ENCODE measurements around the gene PVR. TPM values are rescaled to one million over a fixed set of nuclear protein-coding genes. Genes with fewer than 3 reads are reported as not detected.
"Not testable (repeated sequence)": the region's sequence is repeated elsewhere in the genome, so short reads cannot be mapped to it uniquely, and the experiment has no call there.

PVR gene
- total and polyA plus RNA-seq, 5 experiments from 2014 or later, result 0.11 to 3.8 (median 1.4) TPM

- Mint-ChIP-seq H3K27me3 (peaks cover 0 to 6% (median 0%) of the 10 kb centered on the region in 5 donors), H3K9me3 (no peaks in the 10 kb centered on the region), H3K27ac (no peak overlapping the region), H3K4me1 (peaks cover 5 to 20% (median 18%) of the 10 kb centered on the region in 4 donors), H3K36me3 (no peaks in the 10 kb centered on the region), H3K4me3 (peak overlapping the region in 1 of 10 donors; percentile 54)
- no peak for DNase-seq
- no peak for ATAC-seq
- POLR2A ChIA-PET, result no interaction called here
These were observed 35.3 kb upstream of the PVR start for GRCh38 chr19:44608391-44608821.

DNA sequence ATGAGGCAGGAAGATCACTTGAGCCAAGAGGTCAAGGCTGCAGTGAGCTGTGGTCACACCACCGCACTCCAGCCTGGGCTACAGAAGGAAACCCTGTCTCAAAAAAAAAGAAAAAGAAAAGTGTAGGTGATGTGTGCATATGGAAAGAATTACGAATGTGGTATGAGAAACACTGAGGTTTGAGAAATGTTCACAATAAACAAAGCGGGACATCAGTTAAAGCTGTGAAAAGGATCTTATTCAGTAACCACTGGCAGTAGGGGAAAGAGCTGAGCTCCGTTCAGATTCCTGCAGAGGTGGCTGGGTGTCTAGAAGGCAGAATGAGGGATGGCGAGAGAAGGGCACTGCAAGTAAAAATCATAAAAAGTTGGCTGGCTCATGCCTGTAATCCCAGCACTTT lies 34.5 kb upstream of the PVR start:
- H3K36me3 Mint-ChIP-seq, result no peaks in the 10 kb centered on the region
- peaks cover 5 to 20% (median 18%) of the 10 kb centered on the region in 4 donors for H3K4me1 Mint-ChIP-seq
- no peaks in the 10 kb centered on the region for H3K9me3 Mint-ChIP-seq
- no peak overlapping the region for H3K27ac Mint-ChIP-seq
- ATAC-seq (no peak), DNase-seq (no peak)
- no peak overlapping the region for H3K4me3 Mint-ChIP-seq
- POLR2A ChIA-PET, result interaction anchor here (0.7 kb wide), 1 partner anchor 11 kb away, joined by 3 read pairs; no protein-coding TSS in a partner anchor
- peaks cover 0 to 4% (median 0%) of the 10 kb centered on the region in 5 donors for H3K27me3 Mint-ChIP-seq

DNA sequence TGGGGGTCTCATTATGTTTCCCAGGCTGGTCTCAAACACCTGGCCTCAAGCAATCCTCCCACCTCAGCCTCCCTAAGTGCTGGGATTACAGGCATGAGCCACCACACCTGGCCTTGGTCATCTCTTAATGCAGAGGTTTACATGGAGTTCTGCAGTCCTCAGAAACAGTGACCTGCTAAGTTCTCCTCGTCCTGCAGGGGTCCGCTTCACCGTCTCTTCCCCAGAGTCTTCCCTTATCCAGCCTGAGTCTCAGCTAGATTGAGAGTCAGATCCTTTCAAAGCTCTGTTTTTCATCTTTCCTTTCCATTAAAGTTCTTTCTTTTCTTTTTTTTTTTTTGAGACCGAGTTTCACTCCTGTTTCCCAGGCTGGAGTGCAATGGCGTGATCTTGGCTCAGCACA lies 33.2 kb upstream of the PVR start:
- H3K36me3 Mint-ChIP-seq, ATAC-seq, H3K9me3 Mint-ChIP-seq, POLR2A ChIA-PET, H3K27me3 Mint-ChIP-seq, DNase-seq, H3K4me3 Mint-ChIP-seq: not testable (repeated sequence)
- H3K27ac Mint-ChIP-seq, result peak overlapping the region in 1 of 10 donors; percentile 13
- H3K4me1 Mint-ChIP-seq, result peaks cover 5 to 20% (median 18%) of the 10 kb centered on the region in 4 donors

- ATAC-seq, result no peak
- Mint-ChIP-seq H3K36me3 (no peaks in the 10 kb centered on the region), H3K27me3 (peaks cover 0 to 2% (median 0%) of the 10 kb centered on the region in 5 donors), H3K9me3 (no peaks in the 10 kb centered on the region), H3K4me3 (no peak overlapping the region), H3K27ac (no peak overlapping the region), H3K4me1 (peaks cover 5 to 16% (median 12%) of the 10 kb centered on the region in 4 donors)
- POLR2A ChIA-PET, result no interaction called here
- no peak for DNase-seq
These were observed 31.9 kb upstream of the PVR start for GRCh38 chr19:44611812-44612295.

GRCh38 chr19:44613295-44614178 lies 30.2 kb upstream of the PVR start, which contains the start of gene IGSF23:
IGSF23 (plus strand) TSS chr19:44613563; CDS start chr19:44613646, 83 bp downstream.
- Mint-ChIP-seq H3K36me3 (no peaks in the 10 kb centered on the region), H3K27ac (peak within 1 kb of the TSS in 1 of 10 donors; percentile 72), H3K9me3 (no peaks in the 10 kb centered on the region), H3K4me1 (peaks cover 0 to 2% (median 0%) of the 10 kb centered on the region in 4 donors), H3K4me3 (no peak within 1 kb of the TSS), H3K27me3 (peaks cover 0 to 2% (median 0%) of the 10 kb centered on the region in 5 donors)
- DNase-seq (no peak), ATAC-seq (no peak)
- POLR2A ChIA-PET, result no interaction called here

DNA sequence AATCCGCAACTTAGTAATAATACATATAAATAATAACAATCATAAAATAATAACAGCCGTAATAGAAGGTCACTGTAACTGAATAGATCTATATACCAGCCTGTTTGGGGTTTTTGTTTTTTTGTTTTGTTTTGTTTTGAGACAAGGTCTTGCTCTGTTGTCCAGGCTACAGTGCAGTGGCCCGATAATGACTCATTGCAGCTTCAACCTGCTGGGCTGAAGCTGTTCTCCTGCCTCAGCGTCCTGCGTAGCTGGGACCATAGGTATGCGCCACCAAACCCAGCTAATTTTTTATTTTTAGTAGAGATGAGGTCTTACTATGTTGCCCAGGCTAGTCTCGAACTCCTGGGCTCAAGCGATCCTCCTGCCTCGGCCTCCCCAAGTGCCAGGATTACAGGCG lies 29.4 kb upstream of the PVR start:
- peaks cover 0 to 2% (median 0%) of the 10 kb centered on the region in 5 donors for H3K27me3 Mint-ChIP-seq
- no peaks in the 10 kb centered on the region for H3K9me3 Mint-ChIP-seq
- no peak overlapping the region for H3K4me3 Mint-ChIP-seq
- no peaks in the 10 kb centered on the region for H3K36me3 Mint-ChIP-seq
- H3K4me1 Mint-ChIP-seq, result peaks cover 0 to 1% (median 0%) of the 10 kb centered on the region in 4 donors
- no peak for ATAC-seq
- H3K27ac Mint-ChIP-seq, result no peak overlapping the region
- POLR2A ChIA-PET, result no interaction called here
- DNase-seq, result no peak

DNA sequence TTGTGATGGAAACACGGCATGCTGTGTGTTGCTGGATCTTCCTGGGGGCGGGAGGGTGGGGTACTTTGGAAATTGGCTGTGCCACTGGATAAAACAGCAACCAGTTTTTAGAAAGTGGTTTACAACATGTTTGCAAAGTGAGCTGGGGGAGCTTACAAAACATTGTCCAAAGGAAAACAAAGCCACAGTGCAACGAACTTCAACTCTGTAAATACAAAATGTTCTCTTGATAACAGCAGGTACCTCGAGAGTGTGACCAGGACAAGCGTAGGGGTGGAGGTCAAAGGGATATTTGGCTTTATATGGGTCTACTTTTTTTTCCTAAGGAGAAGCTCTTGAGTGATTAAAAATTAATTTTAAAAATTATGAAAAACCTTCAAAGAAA lies 27.9 kb upstream of the PVR start:
- no peak overlapping the region for H3K27ac Mint-ChIP-seq

DNA sequence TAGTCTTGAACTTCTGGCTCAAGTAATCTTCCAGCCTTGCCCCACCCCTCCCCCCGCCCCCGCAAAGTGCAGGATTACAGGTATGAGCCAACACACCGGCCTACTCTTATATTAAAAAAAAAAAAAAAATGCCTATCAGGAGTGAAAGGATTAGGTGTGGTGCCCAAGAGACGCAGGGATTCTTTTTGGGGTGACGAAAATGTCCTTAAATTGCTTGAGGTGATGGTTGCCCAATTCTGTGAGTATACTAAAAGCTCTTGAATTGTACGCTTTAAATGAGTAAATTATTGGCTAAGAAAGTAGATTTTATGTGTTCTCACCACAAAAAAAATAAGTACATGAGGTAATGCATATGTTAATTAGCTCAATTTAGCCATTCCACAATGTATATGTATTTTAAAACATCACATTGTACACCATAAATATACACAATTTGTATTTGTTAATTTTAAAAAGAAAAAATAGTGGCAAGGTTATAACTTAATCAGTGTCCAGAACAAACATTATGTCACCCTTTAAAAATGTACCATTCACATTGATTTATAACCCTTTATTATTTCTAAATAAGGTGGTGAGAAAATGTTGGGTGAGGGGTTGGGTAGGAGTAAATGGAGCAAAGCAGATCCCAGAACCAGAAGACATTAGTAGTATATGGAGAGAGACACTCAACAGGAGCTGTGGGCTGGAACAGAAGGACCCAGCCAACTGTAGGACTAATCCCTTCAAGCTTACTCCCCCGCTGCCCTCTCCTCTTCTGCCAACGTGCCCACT lies 26.4 kb upstream of the PVR start:
- Mint-ChIP-seq H3K9me3 (peaks cover 0 to 2% (median 0%) of the 10 kb centered on the region in 9 donors), H3K4me1 (no peaks in the 10 kb centered on the region), H3K27ac (no peak overlapping the region), H3K4me3 (no peak overlapping the region), H3K36me3 (no peaks in the 10 kb centered on the region), H3K27me3 (peaks cover 0 to 2% (median 0%) of the 10 kb centered on the region in 5 donors)
- DNase-seq (no peak), ATAC-seq (no peak)
- POLR2A ChIA-PET, result no interaction called here

More for the DNA sequence above, 27.9 kb upstream of the PVR start:
- DNase-seq (no peak), ATAC-seq (no peak)
- Mint-ChIP-seq H3K27me3 (peaks cover 0 to 2% (median 0%) of the 10 kb centered on the region in 5 donors), H3K4me3 (no peak overlapping the region), H3K9me3 (peaks cover 0 to 2% (median 0%) of the 10 kb centered on the region in 9 donors), H3K4me1 (no peaks in the 10 kb centered on the region), H3K36me3 (no peaks in the 10 kb centered on the region)
- POLR2A ChIA-PET, result no interaction called here

DNA sequence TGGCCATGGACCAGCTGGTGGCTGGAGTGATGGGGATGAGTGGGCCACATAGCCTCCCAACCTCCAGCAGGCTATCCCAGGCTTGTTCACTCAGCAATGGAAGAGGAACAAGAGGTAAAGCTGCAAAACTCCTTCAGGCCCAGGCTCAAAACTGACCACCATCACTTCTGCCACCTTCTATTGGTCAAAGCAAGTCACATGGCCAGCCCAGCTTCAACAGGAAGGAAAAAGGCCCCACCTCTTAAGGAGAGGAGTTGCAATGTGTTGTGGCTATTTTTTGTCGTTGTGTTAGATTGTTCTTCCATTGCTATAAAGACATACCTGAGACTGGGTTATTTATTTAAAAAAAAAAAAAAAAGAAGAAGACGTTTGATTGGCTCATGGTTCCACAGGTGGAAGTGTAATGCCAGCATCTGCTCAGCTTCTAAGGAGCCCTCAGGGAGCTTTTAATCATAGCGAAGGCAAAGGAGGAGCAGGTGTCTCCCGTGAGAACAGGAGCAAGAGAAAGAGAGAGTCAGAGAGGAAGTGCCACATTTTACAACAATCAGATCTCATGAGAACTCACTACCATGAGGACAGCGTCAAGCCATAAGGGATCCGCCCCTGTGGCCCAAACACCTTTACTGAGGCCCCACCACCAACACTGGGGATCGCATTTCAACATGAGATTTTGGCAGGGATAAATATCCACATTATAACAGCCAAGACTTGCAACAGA lies 24.9 kb upstream of the PVR start:
- Mint-ChIP-seq H3K9me3 (peaks cover 0 to 5% (median 0%) of the 10 kb centered on the region in 9 donors), H3K4me1 (no peaks in the 10 kb centered on the region), H3K36me3 (no peaks in the 10 kb centered on the region), H3K27ac (no peak overlapping the region), H3K4me3 (no peak overlapping the region), H3K27me3 (no peaks in the 10 kb centered on the region)
- ATAC-seq (no peak), DNase-seq (no peak)
- POLR2A ChIA-PET, result no interaction called here

DNA sequence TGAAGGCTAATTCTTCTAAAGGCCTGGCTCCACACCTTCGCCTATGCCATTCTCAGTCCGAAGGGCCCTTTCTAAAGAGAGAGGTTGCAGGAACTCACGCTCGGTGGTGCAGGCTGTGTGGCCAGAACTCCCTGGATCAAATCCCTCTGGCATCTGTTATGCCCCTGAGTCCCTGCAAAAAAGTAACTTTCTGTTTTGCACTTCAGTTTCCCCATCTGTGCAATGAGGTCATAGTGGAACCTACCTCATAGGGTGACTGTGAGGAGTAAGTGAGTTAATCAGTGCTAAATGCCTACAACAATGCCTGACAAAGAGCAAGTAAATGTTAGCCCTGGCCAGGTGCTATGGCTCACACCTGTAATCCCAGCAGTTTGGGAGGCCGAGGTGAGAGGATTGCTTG lies 23.0 kb upstream of the PVR start:
- DNase-seq (no peak), ATAC-seq (no peak)
- Mint-ChIP-seq H3K27ac (no peak overlapping the region), H3K9me3 (peaks cover 0 to 12% (median 0%) of the 10 kb centered on the region in 9 donors), H3K4me3 (no peak overlapping the region), H3K27me3 (no peaks in the 10 kb centered on the region), H3K36me3 (peaks cover 0 to under 1% (median 0%) of the 10 kb centered on the region in 3 donors), H3K4me1 (no peaks in the 10 kb centered on the region)
- POLR2A ChIA-PET, result no interaction called here

DNA sequence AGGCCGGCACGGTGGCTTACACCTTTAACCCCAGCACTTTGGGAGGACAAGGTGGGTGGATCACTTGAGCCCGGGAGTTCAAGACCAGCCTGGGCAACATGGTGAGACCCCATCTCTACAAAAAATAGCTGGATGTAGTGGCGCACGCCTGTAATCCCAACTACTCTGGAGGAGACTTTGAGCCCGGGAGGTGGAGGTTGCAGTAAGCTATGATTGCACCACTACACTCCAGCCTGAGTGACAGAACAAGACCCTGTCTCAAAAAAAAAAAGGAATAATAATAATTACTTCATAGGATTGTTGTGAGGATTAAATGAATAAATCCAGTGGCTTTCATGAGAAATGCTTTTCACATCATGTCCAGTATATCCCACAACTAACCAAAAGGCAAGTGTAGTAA lies 22.3 kb upstream of the PVR start:
- POLR2A ChIA-PET, result no interaction called here
- no peak for DNase-seq
- H3K27ac Mint-ChIP-seq, result no peak overlapping the region
- H3K36me3 Mint-ChIP-seq, result peaks cover 0 to 3% (median 0%) of the 10 kb centered on the region in 3 donors
- ATAC-seq, result no peak
- H3K9me3 Mint-ChIP-seq, result peaks cover 0 to 13% (median 0%) of the 10 kb centered on the region in 9 donors
- H3K27me3 Mint-ChIP-seq, result peaks cover 0 to under 1% (median 0%) of the 10 kb centered on the region in 5 donors
- H3K4me3 Mint-ChIP-seq, result no peak overlapping the region
- no peaks in the 10 kb centered on the region for H3K4me1 Mint-ChIP-seq

- POLR2A ChIA-PET, result no interaction called here
- no peak for DNase-seq
- peaks cover 0 to 14% (median 0%) of the 10 kb centered on the region in 9 donors for H3K9me3 Mint-ChIP-seq
- H3K27ac Mint-ChIP-seq, result no peak overlapping the region
- H3K4me3 Mint-ChIP-seq, result no peak overlapping the region
- H3K4me1 Mint-ChIP-seq, result no peaks in the 10 kb centered on the region
- peaks cover 0 to 3% (median 0%) of the 10 kb centered on the region in 3 donors for H3K36me3 Mint-ChIP-seq
- ATAC-seq, result no peak
- H3K27me3 Mint-ChIP-seq, result peaks cover 0 to 10% (median 5%) of the 10 kb centered on the region in 5 donors
These were observed 20.6 kb upstream of the PVR start for GRCh38 chr19:44623080-44623479.

Measured in naive thymus-derived CD8-positive, alpha-beta T cell (primary cell).